OCI-M1 (cell line): ENCODE data around the gene NXPH3.
A peak's percentile ranks its signal among the peaks of the same experiment; 100 is the strongest.

Experiments
- DNase-seq: peaks from one replicate; lab custom pipeline; 2025; lab: John Stamatoyannopoulos, UW

Gene NXPH3

DNA sequence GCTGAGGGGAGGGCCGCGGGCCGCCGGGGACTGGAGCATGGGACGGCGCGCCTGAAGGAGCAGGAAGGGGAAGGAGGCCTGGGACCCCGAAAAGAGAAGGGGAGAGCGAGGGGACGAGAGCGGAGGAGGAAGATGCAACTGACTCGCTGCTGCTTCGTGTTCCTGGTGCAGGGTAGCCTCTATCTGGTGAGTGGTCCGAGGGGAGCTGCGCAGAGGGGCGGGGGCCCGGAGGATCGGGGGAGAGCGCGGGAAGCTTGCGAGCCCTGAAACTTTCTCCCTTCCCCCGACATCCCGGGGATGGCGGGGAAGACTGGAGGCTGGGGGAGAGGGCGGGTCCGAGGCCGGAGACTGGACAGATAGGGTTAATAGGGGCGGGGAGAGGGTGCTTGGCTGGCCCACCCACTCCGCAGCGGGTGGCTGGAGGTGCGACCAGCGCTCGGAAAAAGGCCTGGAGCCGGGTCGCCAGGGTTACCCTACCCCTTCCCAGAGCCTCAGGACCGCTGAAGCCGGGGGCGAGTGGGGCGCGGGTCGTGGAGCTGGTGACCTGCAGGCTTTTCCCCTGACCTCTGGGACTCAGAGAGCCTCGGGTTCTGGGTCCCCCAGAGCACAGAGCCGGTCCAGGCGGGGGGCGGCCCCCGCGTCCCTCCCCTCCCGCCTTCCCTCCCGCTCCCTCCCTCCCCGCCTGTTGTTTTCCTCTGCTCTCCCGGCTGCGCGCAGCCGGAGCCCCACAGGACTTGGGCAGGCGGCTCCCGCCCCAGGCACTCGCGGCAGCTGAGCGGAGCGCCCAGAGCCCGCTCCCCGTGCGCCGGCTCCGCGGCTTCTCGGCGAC, 631 bp downstream of the NXPH3 start:
- no peak for DNase-seq

GRCh38 chr17:49576917-49577649, 1.4 kb downstream of the NXPH3 start:
- DNase-seq: no peak

GRCh38 chr17:49577650-49577934, 1.9 kb downstream of the NXPH3 start:
- peak; percentile 19 for DNase-seq

DNA sequence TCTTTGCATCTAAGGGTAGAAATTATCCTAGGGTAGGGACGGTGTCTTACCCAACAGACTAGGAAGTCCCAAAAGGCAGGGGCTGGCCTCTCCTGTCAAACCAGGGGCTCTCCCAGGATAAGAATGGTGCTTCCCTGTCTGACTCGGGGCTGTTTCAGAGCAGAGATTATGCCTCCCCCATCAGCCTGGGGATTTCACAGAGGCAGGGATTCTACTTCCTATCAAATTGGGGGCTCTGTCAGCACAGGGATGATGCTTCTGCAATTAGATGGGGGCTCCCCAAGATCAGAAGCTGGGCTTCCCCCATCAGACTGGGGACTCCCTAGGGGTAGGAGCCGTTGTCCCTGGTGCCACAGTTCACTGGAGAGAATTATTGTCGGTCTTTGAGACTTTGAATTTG, 2.3 kb downstream of the NXPH3 start:
- DNase-seq: no peak

DNA sequence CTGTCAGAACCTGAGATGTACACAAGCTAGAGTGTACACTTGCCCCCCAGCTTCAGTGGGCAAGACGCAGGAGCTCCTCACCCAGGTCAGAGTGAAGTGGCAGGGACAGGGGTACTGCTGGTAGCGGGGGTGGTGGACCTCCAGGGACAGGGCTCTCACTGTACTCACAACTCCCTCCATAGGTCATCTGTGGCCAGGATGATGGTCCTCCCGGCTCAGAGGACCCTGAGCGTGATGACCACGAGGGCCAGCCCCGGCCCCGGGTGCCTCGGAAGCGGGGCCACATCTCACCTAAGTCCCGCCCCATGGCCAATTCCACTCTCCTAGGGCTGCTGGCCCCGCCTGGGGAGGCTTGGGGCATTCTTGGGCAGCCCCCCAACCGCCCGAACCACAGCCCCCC, 2.7 kb downstream of the NXPH3 start:
- no peak for DNase-seq

DNA sequence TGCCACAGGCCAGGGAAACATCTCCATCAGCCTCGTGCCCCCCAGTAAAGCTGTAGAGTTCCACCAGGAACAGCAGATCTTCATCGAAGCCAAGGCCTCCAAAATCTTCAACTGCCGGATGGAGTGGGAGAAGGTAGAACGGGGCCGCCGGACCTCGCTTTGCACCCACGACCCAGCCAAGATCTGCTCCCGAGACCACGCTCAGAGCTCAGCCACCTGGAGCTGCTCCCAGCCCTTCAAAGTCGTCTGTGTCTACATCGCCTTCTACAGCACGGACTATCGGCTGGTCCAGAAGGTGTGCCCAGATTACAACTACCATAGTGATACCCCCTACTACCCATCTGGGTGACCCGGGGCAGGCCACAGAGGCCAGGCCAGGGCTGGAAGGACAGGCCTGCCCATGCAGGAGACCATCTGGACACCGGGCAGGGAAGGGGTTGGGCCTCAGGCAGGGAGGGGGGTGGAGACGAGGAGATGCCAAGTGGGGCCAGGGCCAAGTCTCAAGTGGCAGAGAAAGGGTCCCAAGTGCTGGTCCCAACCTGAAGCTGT, 3.4 kb downstream of the NXPH3 start:
- no peak for DNase-seq

DNA sequence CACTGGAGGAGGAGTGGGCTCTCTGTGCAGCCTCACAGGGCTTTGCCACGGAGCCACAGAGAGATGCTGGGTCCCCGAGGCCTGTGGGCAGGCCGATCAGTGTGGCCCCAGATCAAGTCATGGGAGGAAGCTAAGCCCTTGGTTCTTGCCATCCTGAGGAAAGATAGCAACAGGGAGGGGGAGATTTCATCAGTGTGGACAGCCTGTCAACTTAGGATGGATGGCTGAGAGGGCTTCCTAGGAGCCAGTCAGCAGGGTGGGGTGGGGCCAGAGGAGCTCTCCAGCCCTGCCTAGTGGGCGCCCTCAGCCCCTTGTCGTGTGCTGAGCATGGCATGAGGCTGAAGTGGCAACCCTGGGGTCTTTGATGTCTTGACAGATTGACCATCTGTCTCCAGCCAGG, 3.9 kb downstream of the NXPH3 start:
- no peak for DNase-seq

DNA sequence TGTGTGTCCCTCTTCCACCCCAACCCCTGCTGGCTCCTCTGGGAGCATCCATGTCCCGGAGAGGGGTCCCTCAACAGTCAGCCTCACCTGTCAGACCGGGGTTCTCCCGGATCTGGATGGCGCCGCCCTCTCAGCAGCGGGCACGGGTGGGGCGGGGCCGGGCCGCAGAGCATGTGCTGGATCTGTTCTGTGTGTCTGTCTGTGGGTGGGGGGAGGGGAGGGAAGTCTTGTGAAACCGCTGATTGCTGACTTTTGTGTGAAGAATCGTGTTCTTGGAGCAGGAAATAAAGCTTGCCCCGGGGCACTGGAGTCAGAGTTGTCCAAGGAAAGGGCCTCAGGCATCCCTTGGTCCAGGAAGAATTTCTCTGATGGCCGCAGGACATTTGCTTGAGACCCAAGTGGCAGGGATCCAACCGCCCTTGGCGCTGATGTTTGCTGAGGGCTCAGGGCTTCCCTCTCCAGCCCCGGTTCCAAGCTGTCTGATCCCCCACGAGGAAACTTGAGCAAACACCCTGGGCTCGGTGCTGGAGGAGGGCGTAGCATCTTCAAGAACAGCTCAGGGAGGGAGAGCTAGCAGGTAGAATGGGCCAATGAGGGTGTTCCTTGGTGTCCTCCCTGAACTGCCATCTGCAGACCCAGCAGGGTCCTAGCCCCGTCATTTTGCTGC, 4.5 kb downstream of the NXPH3 start:
- no peak for DNase-seq

DNA sequence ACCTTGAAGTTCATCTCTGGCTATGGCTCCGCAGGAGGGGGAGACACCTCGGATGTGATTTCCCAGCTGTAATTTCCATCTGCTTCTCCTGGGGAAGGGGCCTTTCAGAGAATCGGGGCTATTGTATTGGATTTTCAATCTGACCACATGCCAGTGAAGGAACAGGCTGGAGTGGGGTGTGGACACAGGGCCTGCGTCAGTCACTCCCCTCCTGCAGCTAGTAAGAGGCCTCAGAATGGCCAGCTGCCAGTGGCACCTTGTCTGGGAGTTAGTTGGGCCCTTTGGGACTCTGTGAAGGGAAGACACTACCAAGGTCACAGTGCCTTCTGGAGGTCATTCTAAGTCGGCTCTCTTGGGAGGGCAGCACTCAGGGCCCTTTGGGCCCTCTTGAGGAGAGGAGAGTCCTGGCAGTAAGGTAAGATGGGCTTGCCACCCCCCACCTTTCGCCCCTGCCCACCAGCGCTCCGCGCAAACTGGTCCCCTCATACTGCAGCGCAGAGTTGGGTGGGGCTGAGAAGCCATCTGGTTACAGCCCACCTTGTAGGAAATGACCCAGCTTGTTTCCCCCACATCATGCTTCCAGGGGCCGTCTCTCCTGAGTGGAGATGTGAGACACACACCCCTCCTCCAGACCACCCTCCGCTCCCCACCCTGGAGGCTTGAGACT, 5.4 kb downstream of the NXPH3 start:
- DNase-seq: no peak

GRCh38 chr17:49581648-49581998, 6.0 kb downstream of the NXPH3 start:
- DNase-seq: no peak

DNA sequence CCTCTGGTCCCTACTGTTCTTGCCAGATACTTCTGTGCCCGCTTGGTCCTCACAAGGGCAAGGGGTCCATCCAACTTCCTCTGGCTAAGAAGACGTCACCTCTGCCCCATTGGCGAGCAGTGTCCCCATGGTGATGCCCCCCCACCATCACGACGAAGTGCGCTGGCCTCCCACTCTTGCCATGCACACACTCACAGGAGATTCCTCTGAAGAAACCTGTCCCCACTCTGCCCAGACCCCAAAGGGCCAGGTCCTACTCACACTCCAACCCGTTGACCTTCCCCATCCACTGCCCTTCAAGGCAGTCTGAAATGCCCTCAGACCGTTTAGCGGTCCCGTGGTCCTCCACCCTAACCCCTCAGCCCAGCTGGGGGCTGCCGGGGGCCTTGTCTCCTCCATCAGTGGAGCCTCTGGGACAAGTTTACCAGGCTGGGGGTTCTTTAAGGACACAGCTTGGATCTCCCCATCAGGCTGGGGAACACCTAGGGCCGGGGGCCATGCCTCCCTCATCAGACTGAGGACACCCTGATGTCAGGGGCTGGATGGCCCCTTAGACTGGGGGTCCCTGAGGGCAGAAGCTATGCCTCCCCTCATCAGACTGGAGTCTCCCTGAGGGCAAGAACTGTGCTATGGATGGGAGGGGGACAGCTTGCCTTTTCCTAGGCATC, 6.5 kb downstream of the NXPH3 start:
- no peak for DNase-seq

DNA sequence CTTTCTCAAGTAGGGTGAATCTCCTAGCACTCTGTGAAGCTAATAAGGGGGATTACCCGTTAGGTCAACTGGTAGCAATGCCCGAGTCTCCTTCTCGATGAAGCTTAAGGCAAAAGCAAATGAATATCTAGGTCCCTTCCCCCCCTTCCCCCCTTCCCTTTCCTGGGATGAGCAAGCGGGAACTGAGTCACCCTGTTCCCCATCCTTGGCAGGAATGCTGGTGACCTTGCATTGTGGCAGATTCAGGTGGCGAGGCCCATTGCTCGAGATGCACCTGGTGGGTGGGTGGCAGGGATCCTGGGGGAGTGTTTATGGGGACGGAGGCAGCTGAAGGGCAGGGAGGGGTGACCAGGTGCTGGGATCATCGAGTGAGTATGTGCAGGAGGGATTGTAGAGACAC, 7.1 kb downstream of the NXPH3 start:
- no peak for DNase-seq

- no peak for DNase-seq
Measured at GRCh38 chr17:49583226-49583625, 7.6 kb downstream of the NXPH3 start.

DNA sequence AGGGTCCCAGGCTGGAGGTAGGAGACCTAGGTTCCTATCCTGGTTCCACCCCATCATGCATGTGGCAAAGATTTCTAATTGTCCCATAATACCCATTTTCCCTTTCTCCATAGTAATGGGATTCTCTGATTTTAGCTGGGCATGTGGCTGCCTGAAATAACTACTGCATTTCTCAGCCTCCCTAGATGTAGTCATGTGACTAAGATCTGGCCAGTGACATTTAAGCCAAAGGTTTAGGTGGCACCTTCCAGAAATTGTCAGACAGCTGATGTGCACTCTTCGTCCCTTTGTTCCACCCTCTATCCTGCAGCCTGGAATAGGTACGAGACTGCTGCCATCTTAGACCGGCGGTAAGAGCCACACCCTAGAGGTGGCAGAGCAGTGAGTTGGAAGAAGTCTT, 8.2 kb downstream of the NXPH3 start:
- DNase-seq: no peak

DNA sequence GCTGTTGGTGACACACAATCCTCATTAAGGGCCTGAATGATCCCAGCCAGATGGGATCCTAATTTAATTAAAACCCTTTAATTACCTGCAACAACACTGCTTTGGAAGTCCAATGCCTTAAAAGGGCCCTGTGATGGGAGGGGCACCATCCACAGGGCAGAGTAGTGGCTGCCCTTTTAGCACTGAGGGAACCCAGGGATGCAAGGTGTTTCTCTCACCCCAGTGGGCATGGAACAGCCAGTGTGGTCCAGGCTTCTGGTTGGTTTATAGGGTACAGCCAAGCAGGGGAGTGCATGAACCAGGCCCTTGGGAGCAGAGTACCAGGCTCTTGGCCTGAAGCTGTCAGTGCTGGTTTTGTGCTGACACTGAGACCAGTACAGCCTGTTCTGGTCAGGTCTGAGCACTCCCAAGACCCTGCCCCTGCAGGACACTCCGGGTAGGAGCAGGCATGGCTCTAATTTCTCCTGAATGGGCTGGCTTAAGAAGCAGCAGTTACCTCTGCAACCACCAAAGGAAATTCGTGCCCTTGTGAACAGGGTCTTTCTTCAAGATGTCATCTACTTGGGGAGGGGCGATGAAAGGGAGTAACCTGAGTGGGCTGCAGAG, 9.9 kb downstream of the NXPH3 start:
- DNase-seq: peak; percentile 25

GRCh38 chr17:49587366-49588073, 11.8 kb downstream of the NXPH3 start:
- no peak for DNase-seq

- no peak for DNase-seq
Measured at GRCh38 chr17:49588312-49588711, 12.6 kb downstream of the NXPH3 start.

GRCh38 chr17:49588726-49589576, 13.3 kb downstream of the NXPH3 start:
- DNase-seq: no peak

- no peak for DNase-seq
Measured at GRCh38 chr17:49589577-49589927, 13.9 kb downstream of the NXPH3 start.

- no peak for DNase-seq
Measured at GRCh38 chr17:49590874-49591273, 15.2 kb downstream of the NXPH3 start.
